H1 (cell line): Measurements from ENCODE around the gene C1orf115. TPM values are rescaled to one million over a fixed set of nuclear protein-coding genes. Genes with fewer than 3 reads are reported as not detected.

Experiments
- CTCF ChIA-PET: fragments of 300-600 bp; sonication (Branson Sonifier 250); formaldehyde crosslinking; loops from one replicate; lab custom pipeline; 2021; ENCODE audit not compliant: partially characterized antibody; lab: Charles Lee
- POLR2A ChIA-PET: fragments of 300-600 bp; sonication (Branson Sonifier 250); formaldehyde crosslinking; loops from one replicate; lab custom pipeline; 2021; ENCODE audit warnings: inconsistent platforms; ENCODE audit not compliant: partially characterized antibody; lab: Charles Lee
- DNase-seq, 2 experiments: peaks; one replicate each; pipeline versions ENCODE4 v3.0.0 to v3.0.0-alpha.2; 2010 to 2022; ENCODE audit warnings: low spot score in 2 of 2, low read depth in 1 of 2, mixed read lengths in 1 of 2
- FAIRE-seq: peaks from 2 replicates; lab custom pipeline; 2011; peaks lifted over from hg19 to GRCh38; lab: Jason Lieb, UNC
- H2AFZ ChIP-seq: 2 replicates; pipeline ENCODE4 v1.8.1; 2012; ENCODE audit warnings: low read length, inconsistent platforms
- H2AK5ac ChIP-seq: 2 replicates; pipeline ENCODE4 v1.6.1; 2013; ENCODE audit warnings: low read depth, low read length
- H2BK120ac ChIP-seq: replicated peaks from 2 replicates; pipeline ENCODE3; 2013; ENCODE audit warnings: low read depth, low read length, inconsistent platforms
- H2BK12ac ChIP-seq: 2 replicates; pipeline ENCODE4 v1.6.1; 2013; ENCODE audit warnings: low read depth, low read length
- H2BK15ac ChIP-seq: 2 replicates; pipeline ENCODE4 v1.6.1; 2013; ENCODE audit warnings: low read length
- H2BK20ac ChIP-seq: 2 replicates; pipeline ENCODE4 v1.6.1; 2013; ENCODE audit warnings: low read length
- H2BK5ac ChIP-seq: 2 replicates; pipeline ENCODE4 v1.6.1; 2013; ENCODE audit warnings: low read depth, low read length
- H3K14ac ChIP-seq: 2 replicates; pipeline ENCODE4 v1.6.1; 2013; ENCODE audit warnings: inconsistent platforms; ENCODE audit not compliant: insufficient read length
- H3K18ac ChIP-seq: 2 replicates; pipeline ENCODE4 v1.6.1; 2013; ENCODE audit warnings: low read length; ENCODE audit errors: extremely low read depth
- H3K23ac ChIP-seq: 2 replicates; pipeline ENCODE4 v1.6.1; 2013; ENCODE audit warnings: inconsistent platforms; ENCODE audit not compliant: insufficient read length
- H3K23me2 ChIP-seq: 2 replicates; pipeline ENCODE4 v1.6.1; 2013; ENCODE audit warnings: low read depth, low read length
- H3K27ac ChIP-seq: 2 replicates; pipeline ENCODE4 v1.6.1; 2011; ENCODE audit warnings: low read depth, low read length, inconsistent platforms
- H3K27me3 ChIP-seq, 4 experiments: replicated peaks in 1 of 4; 1 replicate in 1 of 4; 2 replicates in 3 of 4; pipeline versions ENCODE4 v1.6.1 to v1.8.1; 2011 to 2013; ENCODE audit warnings: low read length in 3 of 4, mild to moderate bottlenecking in 3 of 4, inconsistent platforms in 2 of 4, mixed read lengths in 2 of 4, moderate library complexity in 1 of 4; ENCODE audit not compliant: control insufficient read depth in 3 of 4, insufficient read depth in 3 of 4; ENCODE audit errors: extremely low read depth in 1 of 4
- H3K36me3 ChIP-seq, 4 experiments: 2 replicates each; pipeline versions ENCODE4 v1.6.1 to v1.8.1; 2011 to 2013; ENCODE audit warnings: mild to moderate bottlenecking in 4 of 4, low read length in 3 of 4, moderate library complexity in 2 of 4, control low read depth in 1 of 4, inconsistent platforms in 1 of 4; ENCODE audit not compliant: insufficient read depth in 4 of 4, control insufficient read depth in 2 of 4
- H3K4ac ChIP-seq: replicated peaks from 2 replicates; pipeline ENCODE3; 2013; ENCODE audit warnings: low read length, low read depth, mixed read lengths, inconsistent platforms; ENCODE audit not compliant: insufficient read length
- H3K4me1 ChIP-seq, 4 experiments: replicated peaks in 1 of 4; 1 replicate in 1 of 4; 2 replicates in 3 of 4; pipeline versions ENCODE4 v1.6.1 to v1.8.1; 2011 to 2013; ENCODE audit warnings: low read length in 3 of 4, inconsistent platforms in 2 of 4, mixed read lengths in 1 of 4; ENCODE audit not compliant: insufficient read depth in 4 of 4, control insufficient read depth in 3 of 4
- H3K4me2 ChIP-seq, 2 experiments: 2 replicates each; pipeline versions ENCODE4 v1.6.1 to v1.8.1; 2011 to 2013; ENCODE audit warnings: low read depth in 2 of 2, low read length in 2 of 2, control low read depth in 1 of 2, inconsistent platforms in 1 of 2, mild to moderate bottlenecking in 1 of 2; ENCODE audit not compliant: insufficient read depth in 1 of 2
- H3K4me3 ChIP-seq, 4 experiments: fragments of 200-600, 300-600 bp in 1 of 4; sonication (generic), shearing (Covaris generic), sonication (Bioruptor Twin) in 1 of 4; 2 replicates each; pipeline versions ENCODE4 v1.5.1 to v1.8.1; 2011 to 2016; ENCODE audit warnings: low read length in 4 of 4, low read depth in 3 of 4, control low read depth in 2 of 4, inconsistent platforms in 2 of 4, mild to moderate bottlenecking in 2 of 4, mixed read lengths in 1 of 4, moderate library complexity in 1 of 4; ENCODE audit not compliant: insufficient read depth in 2 of 4; ENCODE audit errors: extremely low read depth in 1 of 4
- H3K56ac ChIP-seq: replicated peaks from 2 replicates; pipeline ENCODE3; 2013; ENCODE audit warnings: low read depth, mild to moderate bottlenecking, mixed read lengths, low read length, inconsistent platforms; ENCODE audit not compliant: insufficient read length
- H3K79me1 ChIP-seq: 2 replicates; pipeline ENCODE4 v1.6.1; 2013; ENCODE audit warnings: low read depth, low read length, control low read depth
- H3K79me2 ChIP-seq, 2 experiments: 2 replicates each; pipeline versions ENCODE4 v1.6.1 to v1.8.1; 2012 to 2013; ENCODE audit warnings: low read length in 2 of 2, mild to moderate bottlenecking in 2 of 2, inconsistent platforms in 1 of 2; ENCODE audit not compliant: insufficient read depth in 2 of 2, control insufficient read depth in 1 of 2
- H3K9ac ChIP-seq, 4 experiments: replicated peaks in 1 of 4; 1 replicate in 1 of 4; 2 replicates in 3 of 4; pipeline versions ENCODE4 v1.6.1 to v1.8.1; 2011 to 2013; ENCODE audit warnings: low read depth in 3 of 4, low read length in 3 of 4, control low read depth in 2 of 4, mild to moderate bottlenecking in 2 of 4, moderate library complexity in 2 of 4, inconsistent platforms in 1 of 4; ENCODE audit errors: extremely low read depth in 1 of 4
- H3K9me3 ChIP-seq, 2 experiments: 2 replicates each; pipeline versions ENCODE4 v1.6.1 to v1.8.1; 2012 to 2013; ENCODE audit warnings: mild to moderate bottlenecking in 2 of 2, moderate library complexity in 2 of 2, control low read depth in 1 of 2, inconsistent platforms in 1 of 2, low read depth in 1 of 2, low read length in 1 of 2, mixed read lengths in 1 of 2; ENCODE audit not compliant: insufficient read depth in 2 of 2
- H4K20me1 ChIP-seq, 2 experiments: replicated peaks in 1 of 2; 2 replicates each; pipeline versions ENCODE3 to v1.8.1; 2011 to 2013; ENCODE audit warnings: inconsistent platforms in 2 of 2, low read length in 2 of 2, mild to moderate bottlenecking in 1 of 2; ENCODE audit not compliant: insufficient read depth in 2 of 2, control insufficient read depth in 1 of 2
- H4K5ac ChIP-seq: 2 replicates; pipeline ENCODE4 v1.6.1; 2013; ENCODE audit warnings: low read length, low read depth, mixed read lengths, inconsistent platforms; ENCODE audit not compliant: insufficient read length
- H4K8ac ChIP-seq: 2 replicates; pipeline ENCODE4 v1.8.0; 2013; ENCODE audit warnings: mild to moderate bottlenecking, moderate library complexity, low read length, inconsistent platforms; ENCODE audit not compliant: insufficient read depth; ENCODE audit errors: extremely low read depth
- H4K91ac ChIP-seq: replicated peaks from 2 replicates; pipeline ENCODE3; 2013; ENCODE audit warnings: low read length, mixed read lengths, inconsistent platforms; ENCODE audit not compliant: insufficient read length
- ASH2L ChIP-seq: fragments of 200-600, 300-600 bp; sonication (generic); IDR thresholded peaks from one replicate; pipeline ENCODE4 v1.7.1; 2017; ENCODE audit warnings: low read length
- CHD1 ChIP-seq: IDR thresholded peaks from 2 replicates; pipeline ENCODE4 v1.6.1; 2012; ENCODE audit warnings: low read depth, low read length, improper control_type of control experiment
- HDAC2 ChIP-seq, 2 experiments: fragments of 300-600 bp in 1 of 2; sonication (generic) in 1 of 2; IDR thresholded peaks; 2 replicates each; pipeline ENCODE4 v1.6.1; 2011 to 2012; ENCODE audit warnings: low read depth in 2 of 2, low read length in 2 of 2, mild to moderate bottlenecking in 2 of 2, moderate library complexity in 2 of 2, borderline replicate concordance in 1 of 2, inconsistent platforms in 1 of 2
- HDAC6 ChIP-seq: IDR thresholded peaks from one replicate; pipeline ENCODE4 v1.7.1; 2012; ENCODE audit warnings: low read depth, mild to moderate bottlenecking, inconsistent platforms, low read length, moderate library complexity
- NANOG ChIP-seq: IDR thresholded peaks from 2 replicates; pipeline ENCODE4 v1.6.1; 2011; ENCODE audit warnings: low read length, low read depth, mild to moderate bottlenecking, inconsistent platforms; ENCODE audit not compliant: insufficient read depth, poor library complexity, severe bottlenecking
- PHF8 ChIP-seq: fragments of 200-600 bp; sonication (generic); conservative IDR thresholded peaks from 2 replicates; pipeline ENCODE4 v1.7.1; 2012; ENCODE audit warnings: low read depth, mild to moderate bottlenecking, inconsistent platforms, low read length, moderate library complexity
- RBBP5 ChIP-seq: IDR thresholded peaks from 2 replicates; pipeline ENCODE4 v1.7.1; 2012; ENCODE audit warnings: low read depth, mild to moderate bottlenecking, inconsistent platforms, low read length, moderate library complexity, borderline replicate concordance
- RNF2 ChIP-seq: fragments of 200-900, 300-1000 bp; sonication (generic); IDR thresholded peaks from 2 replicates; pipeline ENCODE4 v1.7.1; 2016; ENCODE audit warnings: borderline replicate concordance, low read depth, mild to moderate bottlenecking, antibody characterized with exemption, low read length; ENCODE audit not compliant: poor library complexity, severe bottlenecking; ENCODE audit errors: missing control alignments
- SIRT6 ChIP-seq: IDR thresholded peaks from one replicate; pipeline ENCODE4 v1.7.1; 2012; ENCODE audit warnings: low read length, inconsistent platforms
- SP1 ChIP-seq: IDR thresholded peaks from 2 replicates; pipeline ENCODE4 v1.6.1; 2011; ENCODE audit warnings: low read depth, low read length
- TAF1 ChIP-seq: IDR thresholded peaks from 2 replicates; pipeline ENCODE4 v1.6.1; 2011; ENCODE audit warnings: mild to moderate bottlenecking, low read depth, low read length
- YY1 ChIP-seq: IDR thresholded peaks from 2 replicates; pipeline ENCODE4 v1.6.1; 2011; ENCODE audit warnings: low read depth, mild to moderate bottlenecking, low read length
- WGBS, 2 experiments: shearing (Covaris generic) in 1 of 2; methylation state at CpG; one replicate each; pipeline versions ENCODE4 v1.1.6 to v1.1.7; 2013 to 2015; ENCODE audit warnings: low lambda C conversion rate in 2 of 2, mixed read lengths in 2 of 2, inconsistent platforms in 1 of 2, low coverage in 1 of 2, missing lambda C conversion rate in 1 of 2; ENCODE audit not compliant: insufficient replicate concordance in 2 of 2, insufficient coverage in 1 of 2, insufficient read length in 1 of 2; ENCODE audit errors: extremely low coverage in 1 of 2, missing lambda C conversion rate in 1 of 2; 5-methylcytosine and 5-hydroxymethylcytosine counted together
- polyA plus RNA-seq, 7 experiments: library from polyadenylated mRNA; depleted of rRNA in 3 of 7; stranded (reverse) in 5 of 7; unstranded in 2 of 7; fragments of >200 nt in 5 of 7; fragments of 200-250 nt in 2 of 7; gene quantifications; 1 replicate in 5 of 7; 2 replicates in 1 of 7; 4 replicates in 1 of 7; pipeline versions ENCODE4 v1.2.1 to v1.2.3, GENCODE V29; 2011 to 2013; ENCODE audit warnings: missing spikeins in 2 of 7, mixed read lengths in 2 of 7
- total RNA-seq: library from RNA; stranded (reverse); fragmentation: NEBNext Ultra II Directional; extraction: Animal tissue kit (Norgen Biotek cat#: 25700); gene quantifications from 2 replicates; pipeline ENCODE4 v1.2.1, GENCODE V29; 2021

The C1orf115 gene
- total and polyA plus RNA-seq, 2 of the 8 experiments (the other 6 are each of a cell fraction or from before 2014, with no cell fraction given) = 3.5 to 5.6 TPM

DNA sequence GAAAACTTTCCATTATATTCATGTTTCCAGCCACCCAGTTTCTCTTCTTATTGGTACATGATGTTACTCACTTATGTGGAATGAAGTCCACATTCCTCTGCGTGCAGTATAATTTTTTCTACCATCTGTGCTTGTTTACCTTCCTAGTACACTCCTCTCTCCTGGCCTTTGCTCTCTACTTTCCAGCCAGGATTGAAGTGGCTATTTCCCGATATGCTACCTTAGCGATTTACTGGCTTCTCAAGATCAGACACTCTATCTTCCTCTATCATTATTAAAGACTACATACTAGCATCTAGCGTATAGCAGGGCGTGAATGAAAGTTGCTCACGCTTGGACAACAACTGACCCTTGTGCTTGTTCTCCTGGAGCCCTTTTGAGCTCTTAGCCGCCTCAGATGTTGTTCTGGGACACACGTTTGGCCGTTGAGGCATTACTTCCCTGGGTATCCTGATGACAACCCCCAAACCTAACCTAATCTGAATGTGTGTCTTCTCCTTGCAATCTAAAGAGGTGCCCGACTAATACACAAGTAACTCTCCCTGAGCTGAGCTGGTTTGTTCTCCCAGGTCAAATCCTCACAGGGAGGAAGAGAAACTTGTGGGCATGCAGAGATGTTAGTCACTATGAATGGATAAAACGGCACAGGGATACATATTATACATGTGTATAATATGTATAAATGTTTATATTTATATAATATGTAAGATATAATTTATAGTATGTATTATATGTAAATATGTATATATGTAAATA lies 44.6 kb downstream of the C1orf115 start:
- FAIRE-seq (no peak), DNase-seq (no peak)
- no peaks in the 10 kb centered on the region for H3K79me1 ChIP-seq
- H3K27ac ChIP-seq = no peak overlapping the region
- no peak overlapping the region for H4K8ac ChIP-seq
- no peak overlapping the region for H3K18ac ChIP-seq
- H3K4ac ChIP-seq = no peak overlapping the region
- H4K20me1 ChIP-seq = no peaks in the 10 kb centered on the region
- 87% methylated on average over 11 of the region's 11 CpGs; no CpG with 5 or more reads in 1 of the 2 experiments for WGBS, 2 experiments
- no peak overlapping the region for H3K4me2 ChIP-seq
- peaks cover 0 to 2% (median 0%) of the 10 kb centered on the region in 4 experiments; a peak in 1 of 7 replicates for H3K4me1 ChIP-seq
- H2AFZ ChIP-seq = no peak overlapping the region
- H3K23me2 ChIP-seq = no peaks in the 10 kb centered on the region; the same call in 1 of the 2 replicates
- no peak overlapping the region for H2BK20ac ChIP-seq
- H2BK15ac ChIP-seq = 0 out of 2 replicates have a peak overlapping the region, but pooled peaks have one; percentile 51
- CTCF ChIA-PET = interaction anchor here (0.6 to 4.0 kb wide), 21 partner anchors 7 to 516 kb away, joined by 3 to 27 read pairs (median 9); partner anchors contain the start of genes MTARC1 and MTARC2
- H2AK5ac ChIP-seq = no peak overlapping the region
- no peaks in the 10 kb centered on the region for H3K36me3 ChIP-seq
- no peak overlapping the region for H3K14ac ChIP-seq
- H2BK120ac ChIP-seq = no peak overlapping the region
- H2BK12ac ChIP-seq = no peak overlapping the region
- no peak overlapping the region for H3K23ac ChIP-seq
- no peak overlapping the region for H3K56ac ChIP-seq
- no peak overlapping the region for H4K5ac ChIP-seq
- H2BK5ac ChIP-seq = no peak overlapping the region
- POLR2A ChIA-PET = interaction anchor here (1.1 to 2.6 kb wide), 2 partner anchors 13 to 17 kb away, joined by 3 to 14 read pairs; partner anchors contain the start of gene MTARC2
- no peak overlapping the region for H3K4me3 ChIP-seq
- H3K9ac ChIP-seq = no peak overlapping the region
- no peaks in the 10 kb centered on the region for H3K79me2 ChIP-seq
- H4K91ac ChIP-seq = no peak overlapping the region
- H3K27me3 ChIP-seq = no peaks in the 10 kb centered on the region
- no peaks in the 10 kb centered on the region for H3K9me3 ChIP-seq
- TF ChIP-seq RNF2 (no peak), PHF8 (no peak), SP1 (no peak), RBBP5 (no peak), HDAC2 (IDR thresholded peaks at IDR 0.05; ENCODE audit: borderline replicate concordance in 1 of 2, low read depth in 2 of 2, low read length in 2 of 2) (no peak), HDAC6 (no peak), CHD1 (no peak), SIRT6 (no peak), TAF1 (no peak), NANOG (no peak), YY1 (no peak), ASH2L (no peak)
